ENCODE data around the gene CRY2. TPM values are rescaled to one million over a fixed set of nuclear protein-coding genes. Genes with fewer than 3 reads are reported as not detected.

The CRY2 gene
- total and polyA plus RNA-seq, 2 of the 13 experiments (the other 11 are each of a cell fraction or from before 2014, with no cell fraction given): 10.1 to 12.2 TPM

GRCh38 chr11:45859661-45860140 is 12.4 kb downstream of the CRY2 start:
- Histone ChIP-seq H3K9me3 (ENCODE audit: low read length) (no peaks in the 10 kb centered on the region), H3K4me2 (ENCODE audit: low read depth, low read length) (no peak overlapping the region), H3K4me1 (ENCODE audit: insufficient read depth, low read length) (no peaks in the 10 kb centered on the region), H2AFZ (ENCODE audit: low read length) (no peak overlapping the region), H3K27me3 (ENCODE audit: control insufficient read depth in 1 of 2, insufficient read depth in 2 of 2, low read length in 2 of 2) (no peaks in the 10 kb centered on the region), H3K9ac (ENCODE audit: insufficient read depth, low read depth, low read length) (no peak overlapping the region), H3K79me2 (ENCODE audit: insufficient read depth, low read length) (no peaks in the 10 kb centered on the region), H3K36me3 (replicated peaks in 1 of 2; ENCODE audit: control insufficient read depth in 1 of 2, insufficient read depth in 2 of 2, low read length in 2 of 2) (peaks cover 23 to 85% of the 10 kb centered on the region in 2 experiments), H3K27ac (ENCODE audit: extremely low read length, insufficient read depth, low read length) (no peak overlapping the region), H3K4me3 (replicated peaks in 1 of 3; ENCODE audit: insufficient read depth in 1 of 3, low read depth in 2 of 3, low read length in 3 of 3) (no peak overlapping the region), H4K20me1 (ENCODE audit: insufficient read depth, low read length) (0 out of 2 replicates have a peak, but pooled peaks cover 4% of the 10 kb centered on the region)
- no peak for FAIRE-seq
- no peak for TF ChIP-seq PHB2 (IDR thresholded peaks at IDR 0.05; ENCODE audit: partially characterized antibody)
- no peak for TF ChIP-seq BRF2 (CRISPR knock-in tag; IDR thresholded peaks at IDR 0.05)
- no peak for TF ChIP-seq ZBTB10 (CRISPR knock-in tag; IDR thresholded peaks at IDR 0.05; ENCODE audit: borderline replicate concordance)
- TF ChIP-seq MLLT10 (CRISPR knock-in tag; IDR thresholded peaks at IDR 0.05): no peak
- TF ChIP-seq SKIL (CRISPR knock-in tag; IDR thresholded peaks at IDR 0.05; ENCODE audit: borderline replicate concordance): no peak
- TF ChIP-seq ZNF556 (CRISPR knock-in tag; IDR thresholded peaks at IDR 0.05; ENCODE audit: borderline replicate concordance): no peak
- no peak for TF ChIP-seq ARID2 (CRISPR knock-in tag; IDR thresholded peaks at IDR 0.05; ENCODE audit: borderline replicate concordance)
- TF ChIP-seq ZNF460 (CRISPR knock-in tag; IDR thresholded peaks at IDR 0.05; ENCODE audit: borderline replicate concordance): no peak
- TF ChIP-seq NR3C1 (CRISPR knock-in tag; IDR thresholded peaks at IDR 0.05): no peak
- no peak for TF ChIP-seq XRCC5 (optimal IDR thresholded peaks at IDR 0.05; ENCODE audit: low read length)
- TF ChIP-seq RARA (CRISPR knock-in tag; IDR thresholded peaks at IDR 0.05): no peak
- no peak for TF ChIP-seq ZNF879 (CRISPR knock-in tag; IDR thresholded peaks at IDR 0.05)
- in situ Hi-C loops (cut with HindIII; ENCODE audit: extremely low pct_ligation_motif_present, low pct_unique_long_range_greater_than_20kb): no loop called here
- no peak for DNase-seq (ENCODE audit: low spot score)
- intact Hi-C loops (cut with micrococcal nuclease; ENCODE audit: unreplicated experiment): no loop called here
- CTCF ChIA-PET (ENCODE audit: low intra/inter-chr PET ratio, low total read pairs): no interaction called here
- no peak for ATAC-seq
- WGBS (ENCODE audit: low lambda C conversion rate): 95% methylated on average over 9 of the region's 12 CpGs
- POLR2A ChIA-PET: no interaction called here
- no TSS peak for BruUV-seq (replicated peaks)

All from HepG2 (cell line).